ENCODE results near the gene PPP1R1C. TPM values are rescaled to one million over a fixed set of nuclear protein-coding genes. Genes with fewer than 3 reads are reported as not detected.
"Not testable (repeated sequence)": the region's sequence is repeated elsewhere in the genome, so short reads cannot be mapped to it uniquely, and the experiment has no call there.

The PPP1R1C gene
- total RNA-seq, 2 experiments from 2014 or later, result not detected

- no peaks in the 10 kb centered on the region for H3K4me1 ChIP-seq (ENCODE audit: insufficient read depth, low read length, poor library complexity, severe bottlenecking)
- H4K20me1 ChIP-seq (ENCODE audit: insufficient read depth, low read length), result no peaks in the 10 kb centered on the region
- H3K4me2 ChIP-seq (ENCODE audit: low read length), result no peak overlapping the region
- H3K27ac ChIP-seq (ENCODE audit: low read depth, low read length, poor library complexity, severe bottlenecking), result no peak overlapping the region
- CTCF ChIA-PET (ENCODE audit: unreplicated experiment), result no interaction called here
- H2AFZ ChIP-seq (ENCODE audit: low read length), result no peak overlapping the region
- BruUV-seq (replicated peaks), result no TSS peak
- no peaks in the 10 kb centered on the region for H3K36me3 ChIP-seq (ENCODE audit: insufficient read depth, low read length)
- TF ChIP-seq EZH2phosphoT487 (IDR thresholded peaks at IDR 0.05; ENCODE audit: borderline replicate concordance, low read depth, low read length) (no peak), CTCF (conservative IDR thresholded peaks at IDR 0.05; ENCODE audit: low read length) (no peak)
- DNase-seq (ENCODE audit: low spot score), result no peak
- POLR2A ChIA-PET, result interaction anchor here (0.6 to 1.0 kb wide), 5 partner anchors 17 to 1347 kb away, joined by 3 to 5 read pairs (median 3); no protein-coding TSS in a partner anchor
- no peaks in the 10 kb centered on the region for H3K79me2 ChIP-seq (ENCODE audit: insufficient read depth, low read depth, low read length)
- intact Hi-C loops (cut with micrococcal nuclease; ENCODE audit: unreplicated experiment), result no loop called here
- no peaks in the 10 kb centered on the region for H3K9me3 ChIP-seq (ENCODE audit: low read length)
- no peaks in the 10 kb centered on the region for H3K9me2 ChIP-seq (ENCODE audit: insufficient read depth, low read length)
- no peak overlapping the region for H3K4me3 ChIP-seq (ENCODE audit: low read depth, low read length, poor library complexity, severe bottlenecking)
Measured at GRCh38 chr2:182020286-182021070, 34.8 kb downstream of the PPP1R1C start.

- no peak for TF ChIP-seq CTCF (conservative IDR thresholded peaks at IDR 0.05; ENCODE audit: low read length)
- TF ChIP-seq EZH2phosphoT487 (IDR thresholded peaks at IDR 0.05; ENCODE audit: borderline replicate concordance, low read depth, low read length), result no peak
- DNase-seq (ENCODE audit: low spot score), result no peak
- ChIA-PET POLR2A (no interaction called here), CTCF (ENCODE audit: unreplicated experiment) (no interaction called here)
- H3K4me2 ChIP-seq (ENCODE audit: low read length), result no peak overlapping the region
- H3K9me2 ChIP-seq (ENCODE audit: insufficient read depth, low read length), result no peaks in the 10 kb centered on the region
- H3K4me1 ChIP-seq (ENCODE audit: insufficient read depth, low read length, poor library complexity, severe bottlenecking), result no peaks in the 10 kb centered on the region
- no peaks in the 10 kb centered on the region for H4K20me1 ChIP-seq (ENCODE audit: insufficient read depth, low read length)
- no TSS peak for BruUV-seq (replicated peaks)
- no peak overlapping the region for H3K27ac ChIP-seq (ENCODE audit: low read depth, low read length, poor library complexity, severe bottlenecking)
- H3K9me3 ChIP-seq (ENCODE audit: low read length), result no peaks in the 10 kb centered on the region
- no peak overlapping the region for H3K4me3 ChIP-seq (ENCODE audit: low read depth, low read length, poor library complexity, severe bottlenecking)
- no peak overlapping the region for H2AFZ ChIP-seq (ENCODE audit: low read length)
- intact Hi-C loops (cut with micrococcal nuclease; ENCODE audit: unreplicated experiment), result no loop called here
- H3K79me2 ChIP-seq (ENCODE audit: insufficient read depth, low read depth, low read length), result no peaks in the 10 kb centered on the region
- H3K36me3 ChIP-seq (ENCODE audit: insufficient read depth, low read length), result no peaks in the 10 kb centered on the region
Measured at GRCh38 chr2:182023235-182023634, 37.6 kb downstream of the PPP1R1C start.

GRCh38 chr2:182030875-182031274 is 45.2 kb downstream of the PPP1R1C start:
- H3K27ac ChIP-seq (ENCODE audit: low read depth, low read length, poor library complexity, severe bottlenecking); H2AFZ ChIP-seq (ENCODE audit: low read length); H3K4me3 ChIP-seq (ENCODE audit: low read depth, low read length, poor library complexity, severe bottlenecking); DNase-seq (ENCODE audit: low spot score); H3K4me2 ChIP-seq (ENCODE audit: low read length); BruUV-seq (replicated peaks); H3K4me1 ChIP-seq (ENCODE audit: insufficient read depth, low read length, poor library complexity, severe bottlenecking); H3K79me2 ChIP-seq (ENCODE audit: insufficient read depth, low read depth, low read length); H3K9me3 ChIP-seq (ENCODE audit: low read length); intact Hi-C loops (cut with micrococcal nuclease; ENCODE audit: unreplicated experiment); H4K20me1 ChIP-seq (ENCODE audit: insufficient read depth, low read length); H3K36me3 ChIP-seq (ENCODE audit: insufficient read depth, low read length); H3K9me2 ChIP-seq (ENCODE audit: insufficient read depth, low read length); CTCF ChIA-PET (ENCODE audit: unreplicated experiment); POLR2A ChIA-PET: not testable (repeated sequence)
